Stimulated activated CD4-positive, alpha-beta T cell treated with anti-CD3 and anti-CD28 coated beads, Interleukin-12 subunit alpha, Interleukin-12 subunit beta, amount 100 ng/mL, for 48 hours (primary cell): Measurements from ENCODE around the gene RPL37A.

ENCODE experiments used
- DNase-seq, 3 donors: peaks; one replicate each; pipeline ENCODE4 v3.0.0-alpha.2; 2020; ENCODE audit warnings: low read depth in 2 of 3, low spot score in 1 of 3

RPL37A gene

DNA sequence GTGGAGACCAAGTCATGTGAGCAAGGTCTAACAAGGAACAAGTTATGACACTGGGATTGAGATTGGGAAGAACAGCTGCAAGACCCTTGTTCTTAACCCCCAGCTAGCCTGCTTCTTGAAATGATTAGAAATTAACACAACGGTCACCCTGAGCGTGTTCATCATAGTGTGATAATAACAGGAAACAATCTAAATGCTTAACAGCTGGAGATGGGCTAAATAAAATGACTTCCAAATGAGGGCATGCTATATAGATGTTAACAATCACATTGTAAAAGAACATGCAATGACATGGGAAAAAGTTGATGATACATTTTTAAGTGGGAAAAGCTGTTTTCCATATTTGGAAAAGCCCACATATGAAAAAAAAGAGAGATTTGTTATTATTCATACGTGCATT, 47.6 kb downstream of the RPL37A start:
- DNase-seq: no peak

- no peak for DNase-seq
Observed at GRCh38 chr2:216546641-216547403, 48.2 kb downstream of the RPL37A start.

DNA sequence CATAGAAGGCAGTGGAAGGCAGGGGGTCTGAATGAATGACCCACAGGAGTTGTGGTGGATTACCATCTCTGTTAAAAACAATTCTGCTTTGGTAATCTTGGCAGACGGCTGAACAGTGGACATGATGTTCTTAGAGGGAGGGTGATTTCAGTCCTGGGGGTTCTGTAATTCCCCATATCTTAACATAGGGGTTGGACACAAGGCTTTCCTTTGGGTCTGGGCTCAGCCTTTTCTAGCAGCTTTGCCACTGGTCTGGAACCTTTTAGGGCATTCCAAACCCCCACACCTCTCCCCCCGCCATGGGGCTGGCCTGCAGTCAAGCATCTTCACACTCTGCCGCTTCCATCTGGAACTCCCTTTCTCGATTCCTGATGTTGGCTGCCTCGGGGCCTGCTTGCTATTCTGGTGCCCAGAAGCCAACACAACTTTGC, 50.3 kb downstream of the RPL37A start:
- DNase-seq: no peak

DNA sequence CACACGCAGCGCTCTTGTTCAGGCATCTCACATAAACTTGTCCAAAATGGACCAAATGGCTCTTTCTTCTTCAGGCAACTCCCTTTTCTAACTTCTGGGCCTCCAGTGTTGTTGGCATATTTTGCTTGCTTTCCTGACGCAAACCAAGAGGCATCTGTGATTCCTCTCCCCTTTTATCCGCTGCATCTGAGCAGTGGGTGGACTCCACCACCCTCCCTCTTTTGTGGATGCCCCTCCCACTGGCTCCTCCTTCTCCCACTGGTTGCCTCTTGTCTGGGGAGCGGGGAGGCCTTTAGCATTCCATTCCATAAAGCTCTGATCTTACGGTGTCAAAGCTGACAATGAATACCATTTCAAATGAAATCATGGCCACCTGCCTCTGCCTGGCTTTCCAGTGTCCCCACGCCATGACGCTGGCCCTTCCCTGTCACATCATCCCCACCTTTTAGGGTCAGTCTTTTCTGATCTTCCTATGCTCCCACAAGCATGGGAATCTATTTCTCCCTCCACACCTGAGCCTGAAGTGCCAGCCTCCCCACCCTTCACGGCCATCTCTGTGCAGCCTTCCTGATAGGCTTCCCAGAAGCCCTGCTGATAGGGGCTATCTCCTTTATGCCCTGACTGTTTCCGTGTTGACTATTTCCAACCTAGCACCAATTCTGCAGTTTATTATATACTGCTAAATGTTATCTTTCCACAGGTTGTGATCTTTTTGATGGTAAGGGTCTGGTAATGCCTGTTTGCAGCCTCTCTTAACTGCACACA, 51.5 kb downstream of the RPL37A start:
- DNase-seq: no peak

GRCh38 chr2:216551234-216552068, 52.8 kb downstream of the RPL37A start:
- DNase-seq: no peak

DNA sequence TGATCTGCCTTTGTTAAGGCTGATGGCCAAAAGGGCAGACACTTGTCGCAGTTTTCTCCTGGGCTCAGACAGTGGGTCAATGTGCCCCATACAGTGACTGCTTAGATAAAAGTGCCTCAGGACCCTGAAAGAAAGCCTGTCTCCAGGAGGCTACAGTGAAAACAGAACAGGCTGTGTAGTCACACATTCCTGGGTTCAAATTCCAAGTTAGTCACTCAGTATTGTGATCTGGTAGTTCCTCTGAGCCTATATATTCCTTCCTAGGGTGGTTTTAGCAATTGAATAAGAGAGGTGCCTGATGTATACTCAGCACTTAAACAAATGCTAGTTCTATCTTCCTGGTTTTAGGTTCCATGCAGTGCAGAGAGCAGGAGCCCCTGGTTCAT, 54.4 kb downstream of the RPL37A start:
- no peak for DNase-seq
